ENCODE measurements around the gene STRN.

- TF ChIP-seq CTCF (IDR thresholded peaks at IDR 0.05; ENCODE audit: insufficient read depth, low read length) (no peak), POLR2AphosphoS5 (IDR thresholded peaks at IDR 0.05; ENCODE audit: low read depth) (no peak), GABPA (IDR thresholded peaks at IDR 0.05; ENCODE audit: low read depth) (no peak), REST (IDR thresholded peaks at IDR 0.05; ENCODE audit: insufficient replicate concordance, low read depth) (no peak)
Measured at GRCh38 chr2:36981911-36982310, 15.6 kb upstream of the STRN start.

All from HL-60 (cell line).